ENCODE measurements around the gene SMIM35.

DNA sequence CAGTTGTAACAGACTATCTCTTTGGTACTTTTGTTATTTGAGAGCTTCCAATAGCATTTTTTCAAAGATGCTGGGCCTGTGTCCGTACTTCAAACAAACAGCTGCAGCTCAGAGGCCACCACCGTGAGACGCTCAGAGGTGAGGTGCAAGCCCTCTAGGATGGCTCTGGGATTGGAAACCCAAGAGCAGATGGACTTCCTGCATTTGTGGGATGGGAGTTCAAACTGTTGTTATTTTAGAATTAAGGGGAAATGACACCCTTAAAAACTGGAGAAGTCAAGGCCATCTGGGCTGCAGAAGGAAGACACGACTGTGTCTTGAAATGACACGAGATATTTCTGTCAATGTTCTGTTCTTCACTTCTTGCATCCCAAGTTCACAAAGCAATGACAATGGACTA, 109.7 kb downstream of the SMIM35 start:
- TF ChIP-seq, protein P1, sequence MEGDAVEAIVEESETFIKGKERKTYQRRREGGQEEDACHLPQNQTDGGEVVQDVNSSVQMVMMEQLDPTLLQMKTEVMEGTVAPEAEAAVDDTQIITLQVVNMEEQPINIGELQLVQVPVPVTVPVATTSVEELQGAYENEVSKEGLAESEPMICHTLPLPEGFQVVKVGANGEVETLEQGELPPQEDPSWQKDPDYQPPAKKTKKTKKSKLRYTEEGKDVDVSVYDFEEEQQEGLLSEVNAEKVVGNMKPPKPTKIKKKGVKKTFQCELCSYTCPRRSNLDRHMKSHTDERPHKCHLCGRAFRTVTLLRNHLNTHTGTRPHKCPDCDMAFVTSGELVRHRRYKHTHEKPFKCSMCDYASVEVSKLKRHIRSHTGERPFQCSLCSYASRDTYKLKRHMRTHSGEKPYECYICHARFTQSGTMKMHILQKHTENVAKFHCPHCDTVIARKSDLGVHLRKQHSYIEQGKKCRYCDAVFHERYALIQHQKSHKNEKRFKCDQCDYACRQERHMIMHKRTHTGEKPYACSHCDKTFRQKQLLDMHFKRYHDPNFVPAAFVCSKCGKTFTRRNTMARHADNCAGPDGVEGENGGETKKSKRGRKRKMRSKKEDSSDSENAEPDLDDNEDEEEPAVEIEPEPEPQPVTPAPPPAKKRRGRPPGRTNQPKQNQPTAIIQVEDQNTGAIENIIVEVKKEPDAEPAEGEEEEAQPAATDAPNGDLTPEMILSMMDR (IDR thresholded peaks at IDR 0.05; ENCODE audit: extremely low read depth in 1 of 2, insufficient read depth in 1 of 2, low read depth in 1 of 2, low read length in 2 of 2), result no peak
- TF ChIP-seq EZH2 (IDR thresholded peaks at IDR 0.05; ENCODE audit: borderline replicate concordance, low read depth, low read length, severe bottlenecking), result no peak
- no peak for TF ChIP-seq POLR2A (IDR thresholded peaks at IDR 0.05; ENCODE audit: low read depth, low read length)
- TF ChIP-seq POLR2AphosphoS5 (IDR thresholded peaks at IDR 0.05; ENCODE audit: insufficient read depth, low read depth, low read length), result no peak
- TF ChIP-seq FOS (IDR thresholded peaks at IDR 0.05; ENCODE audit: borderline replicate concordance, insufficient read depth, low read length), result no peak
- no peak for TF ChIP-seq GATA2 (IDR thresholded peaks at IDR 0.05; ENCODE audit: insufficient read depth, insufficient read length, low read depth, low read length)

All from endothelial cell of umbilical vein (primary cell).